ENCODE data around the gene OSBPL5.

DNA sequence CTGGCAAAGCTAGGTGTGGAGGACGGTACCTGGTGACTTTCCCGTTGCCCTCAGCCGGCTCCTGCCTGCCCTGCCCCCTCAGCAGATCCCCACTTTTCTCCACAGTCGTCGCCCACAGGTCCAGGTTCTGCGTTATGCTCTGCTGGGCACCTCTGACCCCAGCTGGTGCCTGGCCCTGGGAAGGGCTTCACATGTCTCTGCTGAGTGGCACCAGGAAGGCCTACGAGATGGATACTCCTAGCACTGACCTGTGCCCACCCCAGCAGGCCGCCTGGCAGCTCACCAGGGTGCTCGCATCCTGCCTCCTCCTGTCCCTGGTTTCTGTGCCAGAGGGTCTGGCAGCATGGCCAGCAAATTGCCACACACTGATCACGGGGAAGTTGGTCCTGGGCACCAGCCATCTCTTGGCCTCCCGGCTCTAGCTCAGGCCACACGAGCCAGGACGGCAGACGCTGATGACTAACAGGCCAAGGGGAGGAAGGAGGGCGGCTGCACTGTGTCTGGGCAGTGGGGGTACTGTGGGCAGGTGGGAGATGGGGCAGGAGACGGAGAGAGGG, 121.7 kb downstream of the OSBPL5 start:
- TF ChIP-seq CTCF (IDR thresholded peaks at IDR 0.05; ENCODE audit: low read depth, low read length) (no peak), EZH2phosphoT487 (IDR thresholded peaks at IDR 0.05; ENCODE audit: low read depth) (no peak)
